HG03175 (cell line): ENCODE measurements around the gene SARS1.
"Not testable (repeated sequence)": the region's sequence is repeated elsewhere in the genome, so short reads cannot be mapped to it uniquely, and the experiment has no call there.

Experiments
- ATAC-seq: cut with Tn5 transposase; IDR thresholded peaks from one replicate; pipeline ENCODE4 v1.9.1; 2021; ENCODE audit warnings: mild to moderate bottlenecking, moderate library complexity; ENCODE audit not compliant: unreplicated experiment

SARS1 gene

GRCh38 chr1:109213824-109214693, at the start of gene SARS1:
TSS of gene SARS1 (plus strand) at chr1:109213918. CDS start at chr1:109213993, 75 bp downstream.
- peak; percentile 87 for ATAC-seq

- ATAC-seq: no peak
Measured at GRCh38 chr1:109164538-109164937, 49.2 kb upstream of the SARS1 start.

GRCh38 chr1:109167001-109167506, 46.7 kb upstream of the SARS1 start:
- ATAC-seq: peak; percentile 77

GRCh38 chr1:109170035-109170764, 43.5 kb upstream of the SARS1 start:
- no peak for ATAC-seq

GRCh38 chr1:109171646-109172045, 42.1 kb upstream of the SARS1 start:
- no peak for ATAC-seq

- not testable (repeated sequence) for ATAC-seq
Measured at GRCh38 chr1:109176349-109176748, 37.4 kb upstream of the SARS1 start.

GRCh38 chr1:109180715-109181084, 33.0 kb upstream of the SARS1 start:
- not testable (repeated sequence) for ATAC-seq

- ATAC-seq: no peak
Measured at GRCh38 chr1:109181085-109181806, 32.5 kb upstream of the SARS1 start.

GRCh38 chr1:109181807-109182163, 31.9 kb upstream of the SARS1 start:
- no peak for ATAC-seq

- no peak for ATAC-seq
Measured at GRCh38 chr1:109183058-109183738, 30.5 kb upstream of the SARS1 start.

GRCh38 chr1:109184687-109185086, 29.0 kb upstream of the SARS1 start:
- no peak for ATAC-seq

- no peak for ATAC-seq
Measured at GRCh38 chr1:109185357-109185756, 28.4 kb upstream of the SARS1 start.

- ATAC-seq: no peak
Measured at GRCh38 chr1:109185990-109186732, 27.6 kb upstream of the SARS1 start.

GRCh38 chr1:109186733-109187086, 27.0 kb upstream of the SARS1 start:
- no peak for ATAC-seq

- ATAC-seq: no peak
Measured at GRCh38 chr1:109187127-109187526, 26.6 kb upstream of the SARS1 start.

- ATAC-seq: no peak
Measured at GRCh38 chr1:109188200-109188599, 25.5 kb upstream of the SARS1 start.

GRCh38 chr1:109188781-109189180, 24.9 kb upstream of the SARS1 start:
- no peak for ATAC-seq

- ATAC-seq: no peak
Measured at GRCh38 chr1:109190189-109190588, 23.5 kb upstream of the SARS1 start.

GRCh38 chr1:109191377-109191776, 22.3 kb upstream of the SARS1 start:
- no peak for ATAC-seq

GRCh38 chr1:109191891-109192290, 21.8 kb upstream of the SARS1 start:
- ATAC-seq: no peak
